Activated CD8-positive, alpha-beta memory T cell treated with anti-CD3 and anti-CD28 coated beads for 36 hours (primary cell): ENCODE data around the gene ATP5F1C. TPM values are rescaled to one million over a fixed set of nuclear protein-coding genes. Genes with fewer than 3 reads are reported as not detected.
"Not testable (repeated sequence)": the region's sequence is repeated elsewhere in the genome, so short reads cannot be mapped to it uniquely, and the experiment has no call there.

Experiments
- CTCF ChIA-PET: fragments of 350-600 bp; sonication (Branson Sonifier 250); formaldehyde crosslinking; loops from one replicate; lab custom pipeline; 2021; ENCODE audit warnings: antibody characterized with exemption; lab: Charles Lee
- POLR2A ChIA-PET: fragments of 350-600 bp; sonication (Branson Sonifier 250); formaldehyde crosslinking; loops from one replicate; lab custom pipeline; 2021; ENCODE audit warnings: antibody characterized with exemption; lab: Charles Lee
- total RNA-seq, 2 experiments: library from RNA; stranded (reverse); gene quantifications; one replicate each; pipeline ENCODE4 v1.2.3, GENCODE V29; 2021

ATP5F1C gene
- total RNA-seq, 2 experiments from 2014 or later = 293 to 296 TPM

- POLR2A ChIA-PET = interaction anchor here (2.8 kb wide), 1 partner anchor 28 kb away, joined by 23 read pairs; the partner anchor contains the start of gene TAF3
- CTCF ChIA-PET = no interaction called here
Observed at GRCh38 chr10:7788639-7789286, 786 bp downstream of the ATP5F1C start.

DNA sequence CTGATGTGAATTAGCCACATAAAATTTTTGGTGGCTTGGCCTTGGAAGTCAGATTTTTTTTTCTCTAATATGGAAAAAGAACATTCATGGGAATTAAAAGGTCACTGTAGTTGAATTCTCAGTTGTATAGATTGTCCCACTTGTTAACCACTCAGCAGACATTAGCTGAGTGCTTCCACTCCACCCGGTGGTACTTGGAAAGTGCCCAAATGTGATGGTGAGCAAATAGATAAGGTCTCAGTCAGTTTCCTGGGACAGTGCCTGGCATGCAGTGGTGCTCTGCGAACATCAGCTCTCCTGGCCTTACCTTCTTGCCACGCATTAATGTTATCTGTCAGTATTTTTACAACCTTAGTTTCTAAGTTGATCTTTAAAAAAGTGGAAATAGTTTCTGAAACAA, 1.4 kb downstream of the ATP5F1C start:
- POLR2A ChIA-PET = interaction anchor here (2.8 kb wide), 1 partner anchor 28 kb away, joined by 23 read pairs; the partner anchor contains the start of gene TAF3

GRCh38 chr10:7792541-7792940, 4.6 kb downstream of the ATP5F1C start:
- POLR2A ChIA-PET = no interaction called here
- CTCF ChIA-PET = interaction anchor here (1.1 kb wide), 1 partner anchor 25 kb away, joined by 3 read pairs; the partner anchor contains the start of gene TAF3

More for the DNA sequence above, 1.4 kb downstream of the ATP5F1C start:
- CTCF ChIA-PET = no interaction called here

- CTCF ChIA-PET = interaction anchor here (0.7 kb wide), 1 partner anchor 42 kb away, joined by 3 read pairs; no protein-coding TSS in a partner anchor
- POLR2A ChIA-PET = interaction anchor here (0.7 kb wide), 1 partner anchor 385 kb away, joined by 5 read pairs; no protein-coding TSS in a partner anchor
Observed at GRCh38 chr10:7794251-7795026, 6.5 kb downstream of the ATP5F1C start.

DNA sequence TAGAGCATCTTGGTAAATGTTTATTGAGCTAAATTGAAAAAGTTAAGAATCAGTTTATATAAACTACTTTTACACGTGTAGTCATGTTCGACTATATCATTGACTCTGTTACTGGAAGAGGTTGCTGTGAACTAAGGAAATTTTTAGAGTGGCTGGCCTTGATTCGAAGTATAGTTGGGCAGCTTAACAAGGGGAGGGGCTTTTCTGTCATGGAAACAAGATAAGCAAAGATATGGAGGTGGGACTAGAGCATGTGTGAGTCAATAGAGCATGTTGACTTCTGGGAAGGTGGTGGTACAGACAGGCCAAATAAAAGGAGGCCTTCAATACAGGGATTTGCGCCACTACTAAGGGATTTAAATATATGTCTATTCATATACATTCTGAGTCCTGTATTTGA, 7.6 kb downstream of the ATP5F1C start:
- ChIA-PET POLR2A (no interaction called here), CTCF (no interaction called here)

DNA sequence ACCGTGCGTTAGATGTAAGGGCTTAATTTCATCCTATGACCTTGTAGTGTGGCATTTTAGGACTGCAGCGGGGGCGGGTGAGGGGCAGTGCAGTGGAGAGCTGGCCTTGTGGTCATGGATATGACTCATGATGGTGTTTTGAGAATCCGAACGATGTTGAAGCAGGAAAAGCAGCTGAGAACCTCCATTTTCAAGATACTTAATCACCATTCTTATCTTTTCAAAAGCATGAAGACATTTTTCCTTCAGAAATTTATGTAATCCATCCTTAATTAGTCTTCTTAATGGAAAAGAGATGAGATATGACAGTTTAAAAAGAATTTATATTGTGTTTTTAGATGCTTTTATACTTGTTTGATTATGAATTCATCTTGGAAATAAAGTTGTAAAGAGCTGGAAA, 9.6 kb downstream of the ATP5F1C start:
- ChIA-PET POLR2A (no interaction called here), CTCF (no interaction called here)

- ChIA-PET CTCF (no interaction called here), POLR2A (no interaction called here)
Observed at GRCh38 chr10:7802606-7803005, 14.6 kb downstream of the ATP5F1C start.

DNA sequence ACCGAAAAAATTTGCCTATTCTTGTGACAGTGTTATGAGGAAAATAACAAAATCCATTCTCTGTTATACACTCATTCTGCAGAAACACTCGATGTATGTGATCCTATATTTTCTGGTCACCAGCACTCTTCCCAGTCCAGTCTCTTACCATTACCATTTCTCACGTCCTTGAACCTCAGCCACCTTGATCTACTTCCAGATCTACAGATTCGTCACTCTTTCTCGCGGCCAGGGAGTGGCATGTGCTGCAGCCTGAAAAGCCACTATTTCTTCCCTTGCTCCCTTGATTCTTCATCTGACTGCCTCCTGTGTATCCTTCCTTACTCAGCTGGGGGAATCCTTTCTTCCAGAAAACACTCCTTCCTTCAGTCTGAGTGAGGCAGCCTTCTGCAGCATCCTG, 16.2 kb downstream of the ATP5F1C start:
- CTCF ChIA-PET = no interaction called here

DNA sequence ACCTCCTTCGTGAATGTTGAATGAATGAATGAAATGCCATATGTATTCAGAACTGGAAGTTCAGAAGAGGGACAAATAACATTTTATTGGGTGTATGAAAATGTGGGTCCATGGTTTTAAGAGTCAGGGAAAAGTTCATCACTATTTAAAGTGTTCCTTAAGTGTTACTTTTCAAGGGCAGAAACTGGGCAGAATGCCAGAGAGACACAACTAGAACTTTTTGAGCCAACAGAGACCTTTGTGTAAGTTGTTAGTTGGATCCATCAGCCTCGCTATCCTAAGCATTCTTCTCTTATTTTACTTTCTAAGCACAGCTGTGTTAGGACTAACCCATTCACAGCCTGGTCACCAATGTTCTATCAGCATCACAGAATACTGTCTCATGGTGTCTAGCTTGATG, 16.8 kb downstream of the ATP5F1C start:
- POLR2A ChIA-PET = no interaction called here
- CTCF ChIA-PET = no interaction called here

More for the DNA sequence above, 16.2 kb downstream of the ATP5F1C start:
- POLR2A ChIA-PET = no interaction called here

GRCh38 chr10:7808686-7809267, 20.8 kb downstream of the ATP5F1C start:
- ChIA-PET POLR2A (interaction anchor here (0.6 to 1.4 kb wide), 2 partner anchors 9 to 880 kb away, joined by 3 to 6 read pairs; no protein-coding TSS in a partner anchor), CTCF (no interaction called here)

GRCh38 chr10:7810443-7810842, 22.5 kb downstream of the ATP5F1C start:
- ChIA-PET CTCF (no interaction called here), POLR2A (no interaction called here)

DNA sequence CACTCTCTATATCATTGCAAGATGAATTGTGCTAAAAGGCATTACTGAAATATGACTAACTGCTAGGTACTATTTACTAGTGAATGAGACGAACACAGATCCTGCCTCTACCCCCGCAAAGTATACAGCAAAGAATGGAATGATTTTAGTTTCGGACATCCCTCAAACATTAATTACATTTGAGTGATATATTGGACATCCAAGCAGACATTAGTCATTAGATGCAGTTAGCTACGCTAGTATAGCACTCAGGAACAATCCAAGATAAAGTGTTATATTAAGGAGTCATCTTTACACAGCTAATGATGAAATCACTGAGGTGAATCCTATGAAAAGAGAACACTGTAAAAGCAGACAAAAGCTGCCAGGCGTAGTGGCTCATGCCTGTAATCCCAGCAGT, 23.0 kb downstream of the ATP5F1C start:
- ChIA-PET CTCF (no interaction called here), POLR2A (no interaction called here)

- POLR2A ChIA-PET, CTCF ChIA-PET: not testable (repeated sequence)
Observed at GRCh38 chr10:7811743-7812142, 23.8 kb downstream of the ATP5F1C start.

- ChIA-PET CTCF (no interaction called here), POLR2A (interaction anchor here (0.6 kb wide), 1 partner anchor 66 kb away, joined by 3 read pairs; no protein-coding TSS in a partner anchor)
Observed at GRCh38 chr10:7813481-7813880, 25.5 kb downstream of the ATP5F1C start.

- CTCF ChIA-PET = interaction anchor here (0.9 to 1.4 kb wide), 2 partner anchors 13 to 26 kb away, joined by 3 to 4 read pairs; no protein-coding TSS in a partner anchor
- POLR2A ChIA-PET = interaction anchor here (0.5 to 3.9 kb wide), 5 partner anchors 9 to 1162 kb away, joined by 3 to 23 read pairs (median 4); partner anchors contain the start of genes ATP5F1C and KIN
Observed at GRCh38 chr10:7817576-7817975, 29.6 kb downstream of the ATP5F1C start.

DNA sequence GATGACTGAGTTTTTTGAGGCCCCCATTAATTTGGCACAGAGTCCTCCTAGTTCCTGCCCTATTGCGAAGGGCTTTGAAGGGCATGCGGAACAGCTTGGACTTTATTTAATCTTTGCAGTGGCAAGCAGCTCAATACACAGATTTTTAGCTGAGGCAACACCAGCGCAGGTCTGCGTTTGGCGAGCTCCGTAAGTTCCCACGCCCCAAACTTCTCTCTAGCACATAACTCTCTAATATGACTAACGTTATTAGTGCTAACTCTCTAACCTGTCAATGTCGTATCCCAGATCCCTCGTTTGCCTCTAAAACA, 30.0 kb downstream of the ATP5F1C start:
- CTCF ChIA-PET = interaction anchor here (0.9 to 1.4 kb wide), 2 partner anchors 12 to 26 kb away, joined by 3 to 4 read pairs; no protein-coding TSS in a partner anchor
- POLR2A ChIA-PET = interaction anchor here (0.5 to 3.9 kb wide), 5 partner anchors 9 to 1162 kb away, joined by 3 to 23 read pairs (median 4); partner anchors contain the start of genes ATP5F1C and KIN

DNA sequence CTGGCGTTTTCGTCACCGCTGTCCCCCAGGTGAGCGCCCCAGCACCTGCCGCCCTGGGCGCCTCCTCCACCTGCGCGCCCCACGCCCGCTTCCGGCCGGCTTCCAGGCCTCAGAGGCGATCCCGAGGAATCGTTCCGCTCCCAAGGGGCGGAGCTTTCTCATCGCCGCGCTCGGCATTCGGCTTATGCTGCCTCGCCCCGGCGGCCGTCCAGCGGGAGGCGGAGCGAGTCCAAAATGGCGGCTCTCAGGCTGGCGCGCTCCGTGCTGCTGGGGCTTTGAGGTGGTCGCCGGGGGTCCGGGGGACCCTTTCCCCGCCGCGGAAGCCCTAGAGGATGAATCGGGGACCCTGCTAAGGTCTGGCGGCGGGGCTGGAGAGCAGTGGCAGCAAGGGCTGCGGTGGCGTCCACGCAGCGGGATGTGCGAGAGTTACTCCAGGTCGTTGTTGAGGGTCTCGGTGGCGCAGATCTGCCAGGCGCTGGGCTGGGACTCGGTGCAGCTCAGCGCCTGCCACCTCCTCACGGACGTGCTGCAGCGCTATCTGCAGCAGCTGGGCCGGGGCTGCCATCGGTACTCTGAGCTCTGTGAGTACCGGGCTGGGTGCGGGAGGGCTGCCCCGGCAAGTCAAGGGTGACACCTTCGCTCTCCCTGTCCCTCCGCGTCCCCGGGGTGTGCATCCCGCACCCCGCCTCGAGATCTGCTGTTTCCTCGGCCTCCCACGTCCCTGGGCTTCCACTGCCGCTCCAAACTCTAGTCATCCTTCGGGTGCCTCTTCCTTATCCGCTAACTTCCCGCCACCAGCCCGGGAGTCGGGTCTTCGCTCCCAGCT, 30.5 kb downstream of the ATP5F1C start, which contains the start of gene TAF3:
Gene TAF3 (plus strand): TSS at position 211 of the 826 bp plus-strand sequence. CDS start 205 bp downstream, at position 416.
- ChIA-PET CTCF (interaction anchor here (0.9 to 1.4 kb wide), 2 partner anchors 12 to 26 kb away, joined by 3 to 4 read pairs; no protein-coding TSS in a partner anchor), POLR2A (interaction anchor here (0.6 to 3.9 kb wide), 3 partner anchors 19 to 1161 kb away, joined by 3 to 23 read pairs (median 3); partner anchors contain the start of genes ATP5F1C and KIN)

DNA sequence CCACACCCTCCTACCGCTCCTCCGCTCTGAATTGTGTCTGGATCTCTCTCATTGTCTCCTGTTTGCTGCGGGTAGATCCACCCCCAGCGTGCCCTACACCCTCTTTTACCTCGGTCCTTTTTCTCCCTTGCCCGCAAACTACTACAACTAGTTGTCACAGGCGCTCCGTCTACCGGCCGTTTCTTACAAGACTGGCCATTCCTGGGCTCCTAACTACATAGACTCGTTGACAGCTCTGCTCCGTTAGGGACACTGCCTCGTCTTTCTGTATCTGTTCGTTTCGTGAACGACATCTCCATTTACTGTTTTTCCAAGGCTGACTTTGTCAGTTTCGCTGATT, 31.1 kb downstream of the ATP5F1C start:
- CTCF ChIA-PET = no interaction called here
- POLR2A ChIA-PET = interaction anchor here (3.9 kb wide), 1 partner anchor 31 kb away, joined by 23 read pairs; the partner anchor contains the start of genes ATP5F1C and KIN
